HAP-1 (cell line): ENCODE data around the gene FGFRL1.
"Not testable (repeated sequence)": the region's sequence is repeated elsewhere in the genome, so short reads cannot be mapped to it uniquely, and the experiment has no call there.

Experiments used
- DNase-seq, 2 experiments: peaks; one replicate each; pipeline ENCODE4 v3.0.0-alpha.2; 2016 to 2020; ENCODE audit warnings: low spot score in 2 of 2
- H3K27me3 ChIP-seq: fragments of 250-450 bp; sonication (Bioruptor Pico); 2 replicates; pipeline ENCODE4 v1.5.1; 2020; ENCODE audit warnings: low read depth, mild to moderate bottlenecking, moderate library complexity
- H3K36me3 ChIP-seq: fragments of 250-450 bp; sonication (Bioruptor Pico); replicated peaks from 2 replicates; pipeline ENCODE4 v1.5.1; 2020; ENCODE audit warnings: mild to moderate bottlenecking
- H3K4me1 ChIP-seq: fragments of 250-450 bp; sonication (Bioruptor Pico); 2 replicates; pipeline ENCODE4 v1.5.1; 2020; ENCODE audit warnings: mild to moderate bottlenecking
- H3K4me3 ChIP-seq: fragments of 250-450 bp; sonication (Bioruptor Pico); 2 replicates; pipeline ENCODE4 v1.5.1; 2020; ENCODE audit warnings: mild to moderate bottlenecking, moderate library complexity
- H3K9me3 ChIP-seq: fragments of 250-450 bp; sonication (Bioruptor Pico); 2 replicates; pipeline ENCODE4 v1.5.1; 2020; ENCODE audit warnings: mild to moderate bottlenecking, moderate library complexity
- in situ Hi-C: fragments of 300-500 bp; cut with MboI; formaldehyde crosslinking; loops from 3 replicates; pipeline ENCODE4 v1.14.3; 2020; ENCODE audit warnings: low sequenced_read_pairs, inconsistent platforms, mixed read lengths

Gene FGFRL1

DNA sequence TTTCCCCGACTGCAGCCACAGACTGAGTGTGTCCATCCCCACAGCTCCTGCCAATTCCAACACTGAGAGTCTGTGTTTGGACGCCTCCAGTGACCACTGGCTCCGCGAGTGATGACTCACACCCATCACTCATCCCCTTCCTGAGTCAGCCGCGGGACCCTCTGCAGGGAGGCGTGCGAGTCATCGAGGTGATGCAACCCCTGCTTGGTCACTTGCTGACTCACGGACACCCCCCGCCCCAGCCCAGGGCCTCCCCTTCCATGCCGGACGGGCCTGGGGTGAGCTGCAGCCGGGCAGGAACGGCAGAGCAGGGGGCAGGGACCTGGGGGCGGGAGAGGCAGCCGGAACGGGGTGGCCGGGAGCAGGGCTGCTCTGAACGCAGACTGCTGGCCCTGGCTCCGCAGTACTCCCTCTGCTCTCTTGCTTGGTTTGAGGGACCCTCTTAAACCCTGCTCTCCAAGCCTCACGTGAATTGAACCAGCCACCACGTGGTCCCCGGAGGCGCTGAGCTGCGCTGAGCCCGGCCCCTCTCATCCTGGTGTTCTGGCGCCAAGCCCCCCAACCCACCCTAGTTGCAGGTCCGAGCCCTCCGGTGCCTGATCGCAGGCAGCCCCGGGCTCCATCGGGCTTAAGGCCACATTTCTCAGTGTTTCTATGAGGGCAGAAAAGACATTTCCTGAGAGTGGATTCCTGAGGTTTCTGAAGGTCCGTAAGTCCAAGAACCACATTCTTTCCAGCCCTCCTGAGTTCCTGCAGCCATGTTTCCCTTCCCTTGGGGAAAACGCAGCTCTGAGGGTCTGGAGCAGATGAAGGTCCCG, 32.4 kb downstream of the FGFRL1 start:
- Histone ChIP-seq H3K9me3 (no peaks in the 10 kb centered on the region), H3K4me1 (peaks cover 11% of the 10 kb centered on the region), H3K36me3 (no peaks in the 10 kb centered on the region), H3K27me3 (no peaks in the 10 kb centered on the region), H3K4me3 (no peak overlapping the region)
- peak in 1 of 2 experiments; percentile 40 for DNase-seq
- in situ Hi-C loops: no loop called here

DNA sequence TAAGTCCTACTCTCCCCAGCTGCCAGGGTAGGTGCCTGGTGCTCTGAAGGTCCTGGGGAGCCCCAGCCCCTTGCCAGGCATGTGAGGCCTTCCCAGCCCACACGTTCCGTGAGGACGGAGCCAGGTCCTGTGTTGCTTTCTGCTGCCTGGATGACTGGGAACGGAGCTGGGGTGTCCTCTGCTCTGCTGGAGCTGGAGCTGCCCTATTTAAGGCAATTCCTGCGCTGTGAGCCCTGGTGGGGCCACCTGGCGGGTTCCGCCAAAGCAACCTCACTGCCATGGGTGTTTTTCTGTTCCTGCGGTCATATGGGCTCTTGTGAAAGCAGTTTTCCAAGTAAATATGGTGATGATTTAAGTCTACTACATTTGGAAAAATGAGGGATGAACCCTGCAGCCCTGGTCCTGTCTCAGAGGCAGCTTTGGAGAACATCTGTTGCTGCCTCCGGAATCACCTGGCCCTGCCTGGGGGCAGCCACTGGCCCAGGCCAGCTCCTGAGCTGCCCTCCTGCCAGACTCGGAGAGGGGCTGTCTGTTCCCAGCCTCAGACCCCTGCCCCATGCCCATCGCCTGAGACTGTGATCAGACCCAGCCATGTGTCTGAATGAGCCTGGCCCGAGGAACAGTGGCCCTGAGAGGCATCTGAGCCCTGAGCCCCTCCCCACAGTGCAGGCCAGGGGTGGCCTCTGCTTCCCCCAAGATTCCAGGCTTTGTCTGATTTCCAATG, 33.2 kb downstream of the FGFRL1 start:
- Histone ChIP-seq H3K9me3 (no peaks in the 10 kb centered on the region), H3K4me3 (no peak overlapping the region), H3K4me1 (peaks cover 11% of the 10 kb centered on the region), H3K27me3 (no peaks in the 10 kb centered on the region), H3K36me3 (no peaks in the 10 kb centered on the region)
- peak in 1 of 2 experiments; percentile 5 for DNase-seq
- in situ Hi-C loops: no loop called here

DNA sequence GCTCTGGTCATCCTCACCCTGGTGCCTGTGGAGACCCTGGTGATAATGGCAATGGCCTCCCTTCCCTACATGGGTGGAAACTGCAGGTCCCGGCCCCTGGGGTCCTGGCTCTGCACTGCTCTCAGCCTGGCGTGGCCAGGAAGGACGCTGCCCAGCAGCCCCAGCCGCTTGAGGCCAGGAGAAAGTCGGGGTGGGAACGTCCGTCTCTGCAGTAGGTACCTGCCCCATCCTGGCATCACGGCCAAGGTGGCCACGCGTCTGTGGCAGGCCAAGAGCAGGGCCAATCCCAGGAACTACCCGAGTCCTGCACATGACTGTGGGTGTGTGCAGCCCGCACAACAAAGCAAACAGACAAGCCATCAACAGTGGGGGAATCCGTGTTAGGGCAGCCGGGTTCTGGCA, 33.8 kb downstream of the FGFRL1 start:
- no peak for DNase-seq
- H3K9me3 ChIP-seq: no peaks in the 10 kb centered on the region
- H3K36me3 ChIP-seq: no peaks in the 10 kb centered on the region
- no peaks in the 10 kb centered on the region for H3K27me3 ChIP-seq
- peaks cover 11% of the 10 kb centered on the region for H3K4me1 ChIP-seq
- H3K4me3 ChIP-seq: no peak overlapping the region
- in situ Hi-C loops: no loop called here

DNA sequence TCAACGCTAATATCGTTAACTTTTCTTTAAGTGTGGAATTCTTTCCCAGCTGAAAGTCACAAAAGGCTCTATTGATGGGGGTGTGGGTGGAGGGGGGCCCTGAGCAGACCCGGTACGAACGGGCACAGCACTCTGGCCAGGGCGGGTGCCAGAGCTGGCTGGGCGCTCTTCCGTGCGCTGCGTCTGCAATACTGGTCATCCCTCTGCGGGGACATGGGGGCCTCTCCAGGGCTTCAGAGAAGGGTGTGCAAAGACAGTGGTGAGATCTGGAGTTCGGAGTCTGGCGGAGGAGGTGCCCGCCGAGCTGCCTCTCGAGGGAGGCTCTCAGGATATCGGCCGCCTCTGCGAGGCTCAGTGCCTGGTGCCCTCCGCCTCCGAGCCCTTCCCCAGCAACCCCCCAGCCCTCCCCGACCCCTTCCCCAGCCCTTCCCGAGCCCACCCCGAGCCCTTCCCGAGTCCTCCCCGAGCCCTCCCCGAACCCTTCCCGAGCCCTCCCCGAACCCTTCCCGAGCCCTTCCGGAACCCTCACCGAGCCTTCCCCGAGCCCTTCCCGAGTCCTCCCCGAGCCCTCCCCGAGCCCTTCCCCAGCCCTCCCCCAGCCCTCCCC, 34.3 kb downstream of the FGFRL1 start:
- in situ Hi-C loops: no loop called here

DNA sequence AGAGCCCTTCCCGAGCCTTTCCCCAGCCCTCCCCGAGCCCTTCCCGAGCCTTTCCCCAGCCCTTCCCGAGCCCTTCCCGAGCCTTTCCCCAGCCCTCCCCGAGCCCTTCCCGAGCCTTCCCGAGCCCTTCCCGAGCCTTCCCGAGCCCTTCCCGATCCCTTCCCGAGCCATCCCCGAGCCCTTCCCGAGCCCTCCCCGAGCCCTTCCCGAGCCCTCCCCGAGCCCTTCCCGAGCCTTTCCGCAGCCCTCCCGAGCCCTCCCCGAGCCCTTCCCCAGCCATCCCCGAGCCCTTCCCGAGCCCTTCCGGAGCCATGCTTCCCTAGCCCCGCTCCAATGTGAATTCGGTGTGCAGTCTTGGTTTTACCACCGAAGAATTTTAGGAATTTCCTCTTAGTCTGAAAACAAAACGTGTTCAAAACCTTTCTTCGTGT, 35.2 kb downstream of the FGFRL1 start:
- H3K27me3 ChIP-seq, H3K4me1 ChIP-seq, H3K36me3 ChIP-seq, in situ Hi-C loops, H3K4me3 ChIP-seq, H3K9me3 ChIP-seq: not testable (repeated sequence)
- peak in 1 of 2 experiments; percentile 5 for DNase-seq

More for the DNA sequence above, 34.3 kb downstream of the FGFRL1 start:
- H3K27me3 ChIP-seq: no peaks in the 10 kb centered on the region
- no peak overlapping the region for H3K4me3 ChIP-seq
- H3K9me3 ChIP-seq: no peaks in the 10 kb centered on the region
- H3K4me1 ChIP-seq: peaks cover 11% of the 10 kb centered on the region
- no peaks in the 10 kb centered on the region for H3K36me3 ChIP-seq
- DNase-seq: no peak

DNA sequence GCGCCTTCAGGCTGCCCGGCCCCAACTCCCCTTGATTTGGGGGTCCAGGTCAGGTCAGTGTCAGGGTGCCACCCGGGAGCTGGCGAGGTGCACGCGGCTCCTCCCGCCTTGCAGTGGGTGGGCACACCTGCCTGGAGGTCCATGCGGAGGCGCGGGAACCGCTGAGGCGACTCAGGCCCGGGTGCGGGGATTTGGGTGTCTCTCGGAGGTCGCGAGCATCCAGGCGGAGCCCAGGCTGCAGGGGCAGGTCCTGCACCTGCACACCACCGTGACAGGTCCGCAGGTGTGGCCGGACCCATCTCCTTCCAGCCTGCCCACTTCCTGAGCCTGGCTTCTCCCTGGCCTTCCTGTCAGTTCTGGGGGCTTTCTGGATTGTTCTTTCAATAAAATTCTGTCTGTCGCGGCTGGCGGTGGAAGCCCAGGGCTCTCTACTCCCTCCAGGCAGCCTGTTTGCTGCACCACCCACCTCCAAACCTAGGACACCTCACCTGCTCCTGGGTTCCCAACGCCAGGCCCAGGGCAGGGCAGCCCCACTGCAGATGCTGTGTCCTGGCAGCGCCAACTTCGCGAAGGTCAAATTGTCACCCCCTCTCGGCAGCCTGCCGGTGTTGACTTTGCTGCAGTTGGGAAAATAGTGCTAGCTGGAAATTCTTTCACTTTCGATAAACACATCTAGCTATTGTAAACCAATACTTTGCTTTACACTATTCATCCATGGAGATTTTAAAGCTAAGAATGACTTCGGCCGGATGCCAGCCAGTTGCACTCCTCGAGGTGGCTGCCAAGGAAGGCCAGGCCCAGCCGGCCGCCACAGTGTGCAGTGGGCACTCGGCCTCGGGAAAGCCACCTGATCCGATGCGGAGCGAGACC, 35.9 kb downstream of the FGFRL1 start:
- in situ Hi-C loops: no loop called here
- Histone ChIP-seq H3K4me3 (no peak overlapping the region), H3K27me3 (peaks cover 6% of the 10 kb centered on the region; the same call in 1 of the 2 replicates), H3K9me3 (no peaks in the 10 kb centered on the region), H3K4me1 (no peaks in the 10 kb centered on the region), H3K36me3 (no peaks in the 10 kb centered on the region)
- DNase-seq: peak in 1 of 2 experiments; percentile 6

DNA sequence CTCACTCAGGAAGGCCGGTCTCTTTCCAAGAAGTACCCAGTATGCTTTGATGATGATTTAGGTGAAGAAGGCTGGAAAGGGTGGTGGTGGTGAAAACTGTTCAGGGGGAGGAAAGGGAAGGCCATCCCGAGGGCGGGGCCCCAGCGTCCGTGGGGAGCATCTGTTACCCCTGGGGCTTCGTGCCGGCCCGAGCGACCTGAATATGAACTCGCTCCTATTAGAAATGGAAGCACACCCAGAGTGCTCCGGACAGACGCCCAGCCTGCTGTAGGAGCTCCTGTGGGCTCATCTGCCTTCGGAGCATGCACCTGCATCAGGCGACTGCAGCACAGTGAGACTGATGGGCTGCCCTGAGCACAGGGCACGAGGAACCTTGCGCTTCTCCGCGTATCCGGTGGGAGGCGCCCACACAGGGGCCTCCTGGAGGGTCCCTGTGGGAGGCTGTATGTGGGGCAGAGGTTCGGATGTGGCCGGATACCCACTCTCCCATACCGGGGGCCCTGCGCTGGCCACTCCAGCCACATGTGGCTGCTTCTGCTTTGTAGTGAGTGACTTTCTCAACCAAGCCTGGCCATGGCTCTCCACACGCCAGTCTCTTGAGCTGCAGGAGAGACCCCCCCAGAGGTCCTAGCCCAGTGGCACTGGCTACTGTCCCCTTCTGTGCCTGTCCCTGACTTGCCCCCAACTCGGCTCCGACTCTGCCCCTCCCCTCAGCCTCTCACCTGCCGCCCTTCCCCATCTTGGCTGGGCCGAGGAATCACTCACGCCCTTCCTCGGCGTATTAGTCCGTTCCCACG, 36.7 kb downstream of the FGFRL1 start:
- H3K9me3 ChIP-seq: no peaks in the 10 kb centered on the region
- H3K4me1 ChIP-seq: no peaks in the 10 kb centered on the region
- no peaks in the 10 kb centered on the region for H3K36me3 ChIP-seq
- peaks cover 15% of the 10 kb centered on the region for H3K27me3 ChIP-seq
- no peak overlapping the region for H3K4me3 ChIP-seq
- in situ Hi-C loops: no loop called here
- no peak for DNase-seq

DNA sequence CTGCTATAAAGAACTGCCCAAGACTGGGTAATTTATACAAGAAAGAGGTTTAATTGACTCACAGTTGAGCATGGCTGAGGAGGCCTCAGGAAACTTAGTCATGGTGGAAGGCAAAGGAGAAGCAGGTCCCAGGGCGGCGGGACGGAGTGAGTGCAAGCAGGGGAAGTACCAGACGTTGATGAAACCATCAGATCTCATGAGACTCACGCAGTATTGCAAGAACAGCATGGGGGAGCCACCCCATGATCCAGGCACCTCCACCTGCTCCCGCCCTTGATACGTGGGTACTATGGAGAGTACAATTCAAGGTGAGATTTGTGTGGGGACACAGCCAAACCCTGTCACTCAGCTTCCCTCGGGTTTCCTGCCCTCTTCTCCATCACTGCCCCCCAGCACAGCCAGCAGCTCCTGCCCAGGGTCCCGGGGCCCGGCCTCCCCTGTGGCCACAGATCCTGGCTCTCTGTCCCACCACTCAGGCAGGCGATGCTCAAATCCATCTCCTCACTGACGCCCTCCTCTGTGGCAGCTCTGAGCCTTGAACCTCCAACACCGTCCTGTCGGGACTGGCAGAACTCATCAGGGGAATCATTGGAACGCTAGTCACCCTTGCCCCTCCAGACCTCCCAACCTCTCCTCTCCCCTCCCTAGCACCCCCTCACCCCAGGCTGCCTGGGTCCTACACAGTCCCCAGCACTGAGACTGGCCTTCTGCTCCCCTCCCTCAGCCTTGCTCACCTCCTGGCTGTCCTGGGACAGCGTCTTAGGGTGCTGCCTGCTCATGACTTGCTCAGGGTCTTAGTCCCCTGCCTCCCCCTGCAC, 37.6 kb downstream of the FGFRL1 start:
- H3K27me3 ChIP-seq: peaks cover 15% of the 10 kb centered on the region
- DNase-seq: no peak
- in situ Hi-C loops: no loop called here
- H3K9me3 ChIP-seq: no peaks in the 10 kb centered on the region
- no peaks in the 10 kb centered on the region for H3K4me1 ChIP-seq
- H3K4me3 ChIP-seq: no peak overlapping the region
- no peaks in the 10 kb centered on the region for H3K36me3 ChIP-seq

DNA sequence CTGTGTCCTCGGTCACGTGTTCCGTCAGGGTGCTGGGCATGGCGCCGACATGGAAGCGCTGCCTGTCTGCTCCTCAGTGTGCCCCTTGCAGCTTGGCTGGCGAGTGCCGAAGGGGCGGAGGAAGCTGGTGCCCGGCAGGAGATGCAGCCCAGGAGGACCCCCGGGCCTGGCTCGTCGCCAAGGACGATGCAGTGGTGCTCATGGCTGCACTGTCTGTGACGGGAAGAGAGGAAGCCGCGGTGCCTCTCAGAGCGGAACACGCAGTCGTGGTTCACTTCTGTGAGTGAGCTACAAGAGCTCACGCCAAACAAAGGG, 38.1 kb downstream of the FGFRL1 start:
- Histone ChIP-seq H3K9me3 (no peaks in the 10 kb centered on the region), H3K4me1 (no peaks in the 10 kb centered on the region), H3K27me3 (peaks cover 15% of the 10 kb centered on the region), H3K36me3 (no peaks in the 10 kb centered on the region), H3K4me3 (no peak overlapping the region)
- no peak for DNase-seq
- in situ Hi-C loops: no loop called here

DNA sequence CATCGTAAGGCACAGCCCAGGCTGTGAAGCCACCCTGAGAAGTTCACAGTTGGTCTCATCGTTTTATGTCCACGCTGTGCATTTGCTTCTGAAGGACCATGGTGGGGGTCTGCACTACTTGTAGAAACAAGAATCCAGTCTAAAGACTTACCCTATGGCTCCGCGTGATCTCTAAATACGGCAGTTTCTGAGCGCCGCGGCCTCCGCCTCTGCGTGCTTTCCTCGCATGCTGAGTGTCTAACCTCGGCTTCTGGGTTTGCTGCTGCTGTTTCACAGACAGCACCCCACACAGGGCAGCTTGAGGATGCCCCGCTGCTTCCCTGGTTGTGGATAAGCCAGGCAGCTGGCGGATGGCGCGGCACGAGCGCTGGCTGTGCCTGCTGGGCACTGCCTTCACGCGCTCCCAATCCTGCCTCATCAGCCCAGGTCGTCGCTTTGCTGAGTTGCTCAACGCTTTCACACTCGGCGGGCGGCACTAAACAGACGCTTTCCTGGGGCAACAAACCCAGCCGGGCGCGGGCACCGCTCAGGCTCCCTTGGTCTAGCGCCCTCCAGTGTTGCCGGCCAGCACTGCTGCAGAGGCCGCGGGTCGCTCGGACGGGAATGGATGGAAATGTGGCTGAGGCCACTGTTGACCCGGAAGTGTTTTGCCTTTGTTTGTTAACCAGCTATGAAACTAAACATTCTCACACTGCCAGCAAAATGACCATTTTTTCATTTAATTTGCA, 39.2 kb downstream of the FGFRL1 start:
- H3K36me3 ChIP-seq: no peaks in the 10 kb centered on the region
- no peak overlapping the region for H3K4me3 ChIP-seq
- no peak for DNase-seq
- H3K27me3 ChIP-seq: peaks cover 19% of the 10 kb centered on the region
- no peaks in the 10 kb centered on the region for H3K9me3 ChIP-seq
- H3K4me1 ChIP-seq: no peaks in the 10 kb centered on the region
- in situ Hi-C loops: no loop called here

DNA sequence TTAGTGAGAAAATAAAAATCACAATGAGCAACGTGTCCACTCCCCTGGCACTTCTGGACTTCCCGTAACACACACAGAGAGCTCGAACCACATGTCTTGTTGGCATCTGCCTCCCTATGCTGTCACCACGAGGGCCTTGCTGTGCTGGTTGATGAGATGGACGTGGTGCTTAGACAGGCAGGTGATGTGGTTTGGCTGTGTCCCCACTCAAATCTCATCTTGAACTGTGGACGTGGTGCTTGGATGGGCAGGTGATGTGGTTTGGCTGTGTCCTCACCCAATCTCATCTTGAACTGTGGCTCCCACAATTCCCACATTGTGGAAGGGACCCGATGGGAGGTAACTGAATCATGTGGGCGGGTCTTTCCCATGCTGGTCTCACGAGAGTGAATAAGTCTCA, 40.0 kb downstream of the FGFRL1 start:
- Histone ChIP-seq H3K4me1 (no peaks in the 10 kb centered on the region), H3K27me3 (peaks cover 28% of the 10 kb centered on the region), H3K36me3 (no peaks in the 10 kb centered on the region), H3K9me3 (no peaks in the 10 kb centered on the region), H3K4me3 (no peak overlapping the region)
- no peak for DNase-seq
- in situ Hi-C loops: no loop called here

DNA sequence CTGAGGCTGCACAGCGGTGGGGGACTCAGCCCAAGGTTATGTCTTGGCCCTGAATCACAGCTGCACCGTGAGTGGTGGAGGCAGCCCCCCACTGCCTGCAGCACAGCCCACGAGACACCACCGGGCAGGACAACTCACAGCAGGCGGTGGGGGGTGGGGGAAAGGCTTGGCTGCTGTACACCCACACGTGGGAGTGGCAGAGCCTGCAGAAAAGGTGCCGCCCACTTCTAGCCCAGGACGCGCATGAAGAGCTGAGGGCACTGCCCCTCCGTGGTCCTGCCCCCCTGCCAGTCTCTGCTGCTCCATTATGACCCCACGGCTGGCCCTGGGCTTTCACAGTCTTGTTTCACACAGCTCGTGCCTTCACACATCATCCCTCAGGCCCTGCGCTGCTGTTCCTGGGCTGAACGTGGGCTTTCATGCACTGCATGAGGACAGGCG, 40.8 kb downstream of the FGFRL1 start:
- Histone ChIP-seq H3K4me3 (no peak overlapping the region), H3K36me3 (no peaks in the 10 kb centered on the region), H3K27me3 (peaks cover 32% of the 10 kb centered on the region), H3K4me1 (no peaks in the 10 kb centered on the region), H3K9me3 (no peaks in the 10 kb centered on the region)
- in situ Hi-C loops: no loop called here
- no peak for DNase-seq
